Lower lobe of right lung (tissue), 2 donors: Measurements from ENCODE around the gene PAQR8. TPM values are rescaled to one million over a fixed set of nuclear protein-coding genes. Genes with fewer than 3 reads are reported as not detected.
A peak's percentile ranks its signal among the peaks of the same experiment; 100 is the strongest.

Source experiments
- ATAC-seq, 2 donors: fragments of 200-7000 bp; cut with Tn5 transposase; one replicate each; pipeline ENCODE4 v1.9.1; 2020 to 2022; ENCODE audit warnings: mild to moderate bottlenecking in 2 of 2, moderate library complexity in 2 of 2
- DNase-seq: peaks from one replicate; pipeline ENCODE4 v3.0.0-alpha.2; 2020
- H3K27ac ChIP-seq: fragments of 200-600 bp; one replicate; pipeline ENCODE4 v1.8.0; 2022
- H3K27me3 ChIP-seq: fragments of 200-600 bp; one replicate; pipeline ENCODE4 v1.8.0; 2022; ENCODE audit warnings: low read depth
- H3K36me3 ChIP-seq: fragments of 200-600 bp; one replicate; pipeline ENCODE4 v1.8.0; 2022; ENCODE audit warnings: mild to moderate bottlenecking
- H3K4me1 ChIP-seq: fragments of 200-600 bp; one replicate; pipeline ENCODE4 v1.8.0; 2022
- H3K4me3 ChIP-seq: fragments of 200-600 bp; one replicate; pipeline ENCODE4 v1.8.0; 2022; ENCODE audit warnings: mild to moderate bottlenecking
- H3K9me3 ChIP-seq: fragments of 200-600 bp; one replicate; pipeline ENCODE4 v1.8.0; 2022
- intact Hi-C: fragments of 100-400 bp; cut with DNase I; formaldehyde crosslinking; loops from one replicate; pipeline ENCODE4 v1.11.0; 2022
- total RNA-seq: library from RNA; stranded (reverse); fragmentation: NEBNext Ultra II Directional; extraction: Animal tissue kit (Norgen Biotek cat#: 25700); gene quantifications from one replicate; pipeline ENCODE4 v1.2.1, GENCODE V29; 2021
- TF ChIP-seq, protein P1 (sequence below): fragments of 200-600 bp; IDR thresholded peaks from one replicate; pipeline ENCODE4 v1.8.0; 2022; ENCODE audit warnings: antibody characterized with exemption, mild to moderate bottlenecking
- donor health status: DM: no; HTN: yes; CAD: no; lungs with severe emphysema.

Gene PAQR8
- total RNA-seq, 1 donor from 2014 or later = 6.8 TPM

GRCh38 chr6:52324189-52324588 lies 37.8 kb upstream of the PAQR8 start:
- H3K27ac ChIP-seq = no peak overlapping the region
- DNase-seq (no peak), ATAC-seq (no peak)
- intact Hi-C loops = no loop called here
- no peaks in the 10 kb centered on the region for H3K36me3 ChIP-seq
- no peaks in the 10 kb centered on the region for H3K27me3 ChIP-seq
- H3K9me3 ChIP-seq = no peaks in the 10 kb centered on the region
- TF ChIP-seq, protein P1, sequence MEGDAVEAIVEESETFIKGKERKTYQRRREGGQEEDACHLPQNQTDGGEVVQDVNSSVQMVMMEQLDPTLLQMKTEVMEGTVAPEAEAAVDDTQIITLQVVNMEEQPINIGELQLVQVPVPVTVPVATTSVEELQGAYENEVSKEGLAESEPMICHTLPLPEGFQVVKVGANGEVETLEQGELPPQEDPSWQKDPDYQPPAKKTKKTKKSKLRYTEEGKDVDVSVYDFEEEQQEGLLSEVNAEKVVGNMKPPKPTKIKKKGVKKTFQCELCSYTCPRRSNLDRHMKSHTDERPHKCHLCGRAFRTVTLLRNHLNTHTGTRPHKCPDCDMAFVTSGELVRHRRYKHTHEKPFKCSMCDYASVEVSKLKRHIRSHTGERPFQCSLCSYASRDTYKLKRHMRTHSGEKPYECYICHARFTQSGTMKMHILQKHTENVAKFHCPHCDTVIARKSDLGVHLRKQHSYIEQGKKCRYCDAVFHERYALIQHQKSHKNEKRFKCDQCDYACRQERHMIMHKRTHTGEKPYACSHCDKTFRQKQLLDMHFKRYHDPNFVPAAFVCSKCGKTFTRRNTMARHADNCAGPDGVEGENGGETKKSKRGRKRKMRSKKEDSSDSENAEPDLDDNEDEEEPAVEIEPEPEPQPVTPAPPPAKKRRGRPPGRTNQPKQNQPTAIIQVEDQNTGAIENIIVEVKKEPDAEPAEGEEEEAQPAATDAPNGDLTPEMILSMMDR = no peak
- peaks cover 8% of the 10 kb centered on the region for H3K4me1 ChIP-seq
- no peak overlapping the region for H3K4me3 ChIP-seq

DNA sequence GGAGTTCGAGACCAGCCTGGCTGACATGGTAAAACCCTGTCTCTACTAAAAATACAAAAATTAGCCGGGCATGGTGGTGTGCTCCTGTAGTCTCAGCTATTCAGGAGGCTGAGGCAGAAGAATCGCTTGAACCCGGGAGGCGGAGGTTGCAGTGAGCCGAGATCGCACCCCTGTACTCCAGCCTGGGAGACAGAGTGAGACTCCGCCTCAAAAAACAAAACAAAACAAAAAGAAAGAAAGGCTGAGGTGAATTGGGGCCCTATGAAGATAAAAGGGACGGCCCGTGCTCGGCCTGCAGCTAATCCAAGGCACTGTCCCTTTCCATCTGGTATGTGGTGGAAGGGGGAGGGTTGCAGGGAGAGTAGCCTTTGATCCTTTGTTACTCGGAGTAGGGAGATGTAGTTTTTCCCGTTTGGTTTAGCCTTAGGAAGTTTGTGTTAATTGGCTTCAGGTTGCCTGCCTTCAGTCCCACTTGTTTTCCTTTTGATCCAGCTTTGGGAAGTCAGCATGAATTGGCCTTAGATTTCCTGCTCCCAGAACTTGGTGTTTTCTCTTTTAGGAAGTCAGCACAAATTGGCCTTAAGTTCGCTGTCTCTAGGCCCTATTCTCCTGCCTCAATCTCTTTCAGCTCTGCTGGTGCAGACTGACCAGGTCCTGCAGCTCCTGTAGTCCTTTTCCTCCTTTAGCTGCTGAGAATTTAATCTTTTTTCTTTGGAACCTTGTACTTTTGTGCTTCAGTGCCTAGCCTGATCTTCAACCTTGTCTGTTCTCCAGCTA lies 36.1 kb upstream of the PAQR8 start:
- TF ChIP-seq, protein P1 = no peak
- no peak for ATAC-seq
- no peak overlapping the region for H3K27ac ChIP-seq
- intact Hi-C loops = no loop called here
- no peaks in the 10 kb centered on the region for H3K9me3 ChIP-seq
- no peak for DNase-seq
- no peaks in the 10 kb centered on the region for H3K27me3 ChIP-seq
- H3K4me3 ChIP-seq = no peak overlapping the region
- peaks cover 11% of the 10 kb centered on the region for H3K4me1 ChIP-seq
- no peaks in the 10 kb centered on the region for H3K36me3 ChIP-seq

GRCh38 chr6:52326540-52327364 lies 35.2 kb upstream of the PAQR8 start:
- peaks cover 11% of the 10 kb centered on the region for H3K4me1 ChIP-seq
- ATAC-seq (no peak), DNase-seq (no peak)
- TF ChIP-seq, protein P1 = no peak
- no peaks in the 10 kb centered on the region for H3K27me3 ChIP-seq
- H3K9me3 ChIP-seq = no peaks in the 10 kb centered on the region
- no peaks in the 10 kb centered on the region for H3K36me3 ChIP-seq
- H3K27ac ChIP-seq = no peak overlapping the region
- intact Hi-C loops = no loop called here
- H3K4me3 ChIP-seq = no peak overlapping the region

DNA sequence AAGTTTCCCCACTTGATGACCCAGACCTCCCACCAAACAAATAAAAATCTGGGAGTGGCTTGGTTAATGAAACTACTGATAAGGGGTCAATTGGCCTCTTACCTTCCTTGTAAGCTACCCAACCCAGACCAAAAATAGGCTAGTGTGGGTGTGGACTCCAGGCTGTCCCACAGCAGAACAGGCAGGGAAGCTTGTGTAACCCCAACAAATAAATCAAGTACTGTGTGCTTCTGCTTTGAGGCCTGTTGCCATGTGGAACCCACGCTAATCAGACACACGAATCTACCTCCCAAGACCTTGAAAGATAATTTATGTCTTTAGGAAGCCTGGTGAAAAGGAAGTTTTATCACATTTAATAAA lies 33.7 kb upstream of the PAQR8 start:
- no peak for DNase-seq
- intact Hi-C loops = no loop called here
- peak; percentile 93 to 96 for ATAC-seq
- no peaks in the 10 kb centered on the region for H3K27me3 ChIP-seq
- no peak overlapping the region for H3K4me3 ChIP-seq
- peak overlapping the region; percentile 58 for H3K27ac ChIP-seq
- no peaks in the 10 kb centered on the region for H3K9me3 ChIP-seq
- no peaks in the 10 kb centered on the region for H3K36me3 ChIP-seq
- peaks cover 11% of the 10 kb centered on the region for H3K4me1 ChIP-seq
- TF ChIP-seq, protein P1 = no peak

DNA sequence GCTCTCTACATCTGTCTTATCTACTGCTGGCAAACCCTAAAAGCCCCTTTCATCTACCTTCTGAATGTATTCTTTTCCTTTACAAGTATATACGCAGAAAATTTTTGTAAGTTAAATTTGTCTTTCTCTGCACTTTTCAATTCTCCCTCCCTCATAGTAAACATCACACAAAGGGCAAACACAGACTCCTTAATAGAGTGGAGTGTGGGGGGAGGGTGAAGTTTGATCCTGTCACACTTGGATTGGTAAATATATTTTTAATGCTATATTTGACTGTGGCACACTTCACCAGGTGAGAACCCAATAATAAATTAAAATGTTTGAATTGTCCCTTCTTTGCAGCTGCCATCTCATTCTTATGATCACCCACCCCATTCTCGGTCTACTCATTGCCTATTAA lies 33.2 kb upstream of the PAQR8 start:
- Histone ChIP-seq H3K9me3 (no peaks in the 10 kb centered on the region), H3K4me1 (peaks cover 14% of the 10 kb centered on the region), H3K36me3 (no peaks in the 10 kb centered on the region), H3K27ac (peak overlapping the region; percentile 36), H3K27me3 (no peaks in the 10 kb centered on the region), H3K4me3 (no peak overlapping the region)
- TF ChIP-seq, protein P1 = no peak
- ATAC-seq (no peak), DNase-seq (no peak)
- intact Hi-C loops = no loop called here
